ENCODE data around the gene STARD5.

The STARD5 gene

DNA sequence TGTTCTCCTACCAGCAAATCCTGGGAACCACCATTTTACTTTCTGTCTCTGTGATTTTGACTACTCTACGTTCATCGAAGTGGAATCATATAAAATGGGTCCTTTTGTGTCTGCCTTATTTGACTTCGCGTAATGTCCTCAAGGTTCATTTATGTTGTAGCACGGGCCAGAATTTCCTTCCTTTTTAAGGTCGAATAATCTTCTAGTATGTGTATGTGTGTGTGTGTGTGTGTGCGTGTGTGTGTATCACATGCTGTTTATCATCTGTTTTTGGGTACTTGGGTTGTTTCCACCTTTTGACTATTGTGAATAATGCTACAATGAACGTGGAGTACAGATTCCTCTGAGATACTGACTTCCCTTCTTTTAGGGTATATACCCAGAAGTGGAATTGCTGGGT is 35.3 kb downstream of the STARD5 start:
- DNase-seq = no peak

GRCh38 chr15:81288040-81288439 is 35.9 kb downstream of the STARD5 start:
- no peak for DNase-seq

DNA sequence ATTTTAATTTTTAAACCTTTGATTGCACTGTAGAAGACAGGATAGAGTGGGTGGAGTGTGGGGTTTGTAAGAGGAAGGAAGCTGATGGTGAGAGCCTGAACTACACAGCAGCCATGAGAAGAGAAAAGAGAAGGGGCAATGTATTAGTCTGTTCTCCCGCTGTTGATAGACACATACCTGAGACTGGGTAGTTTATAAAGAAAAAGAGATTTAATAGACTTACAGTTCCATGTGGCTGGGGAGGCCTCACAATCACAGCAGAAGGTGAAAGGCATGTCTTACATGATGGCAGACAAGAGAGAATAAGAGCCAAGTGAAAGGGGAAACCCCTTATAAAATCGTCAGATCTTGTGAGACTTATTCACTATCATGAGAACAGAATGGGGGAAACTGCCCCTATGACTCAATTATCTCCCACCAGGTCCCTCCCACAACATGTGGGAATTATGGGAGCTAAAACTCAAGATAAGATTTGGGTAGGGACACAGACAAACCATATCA is 37.3 kb downstream of the STARD5 start:
- DNase-seq = no peak

GRCh38 chr15:81285461-81285860 is 38.5 kb downstream of the STARD5 start:
- DNase-seq = no peak

DNA sequence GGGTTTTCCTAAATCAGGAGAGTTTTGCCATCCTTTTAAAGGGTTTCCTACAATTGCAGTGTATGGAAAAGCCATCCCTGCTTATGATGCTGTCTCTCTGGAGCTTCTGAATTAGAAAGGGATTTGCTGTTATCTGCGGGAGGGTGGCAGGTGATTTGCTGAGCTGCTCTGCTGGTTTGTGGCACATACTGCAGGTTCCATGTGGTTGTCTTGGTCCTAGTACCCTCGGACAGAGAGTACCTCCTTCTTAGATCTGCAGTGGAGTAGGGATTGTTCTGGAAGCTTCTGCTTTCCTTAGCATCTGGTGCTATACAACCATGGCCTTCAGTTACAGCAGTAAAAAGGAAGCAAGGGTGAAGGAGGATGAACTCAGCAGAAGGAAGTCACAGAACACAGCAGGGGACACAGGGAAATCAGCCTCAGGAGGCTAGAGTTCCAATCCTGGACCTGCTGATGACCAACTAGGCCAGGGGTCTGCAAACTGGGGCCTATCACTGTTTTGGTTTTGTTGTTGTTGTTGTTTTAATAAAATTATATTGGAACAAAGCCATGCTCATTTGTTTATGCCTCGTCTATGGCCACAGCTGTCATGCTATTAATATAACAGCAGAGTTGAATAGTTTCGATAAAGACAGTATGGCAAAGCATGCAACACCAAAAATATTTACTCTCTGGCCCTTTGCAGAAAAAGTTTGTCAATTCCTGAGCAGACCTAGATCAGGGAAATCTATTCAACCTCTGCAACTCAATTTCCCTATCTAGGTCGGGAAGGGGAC is 39.5 kb downstream of the STARD5 start:
- no peak for DNase-seq

DNA sequence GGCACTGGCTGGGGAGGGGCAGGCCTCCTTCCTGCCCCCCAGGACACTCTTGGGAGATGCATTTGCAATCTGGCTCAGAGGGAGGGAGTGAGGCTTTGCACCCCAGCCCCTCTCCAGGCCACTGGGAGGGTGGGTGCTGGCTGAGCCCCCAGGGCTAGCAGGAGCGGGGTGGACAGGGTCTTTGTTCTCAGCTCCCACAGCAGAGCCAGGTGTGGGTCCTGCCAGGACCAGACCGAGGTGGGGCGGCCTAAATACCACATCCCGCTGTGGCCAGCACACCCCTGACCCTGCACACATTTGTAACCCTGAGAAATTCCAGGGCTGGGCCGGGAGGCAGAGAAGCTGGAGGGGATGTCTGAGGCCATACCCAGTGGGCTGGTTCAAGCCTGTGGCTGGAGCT is 41.0 kb downstream of the STARD5 start:
- DNase-seq = no peak

GRCh38 chr15:81282606-81282895 is 41.4 kb downstream of the STARD5 start:
- DNase-seq = no peak

GRCh38 chr15:81281766-81282605 is 42.0 kb downstream of the STARD5 start:
- no peak for DNase-seq

DNA sequence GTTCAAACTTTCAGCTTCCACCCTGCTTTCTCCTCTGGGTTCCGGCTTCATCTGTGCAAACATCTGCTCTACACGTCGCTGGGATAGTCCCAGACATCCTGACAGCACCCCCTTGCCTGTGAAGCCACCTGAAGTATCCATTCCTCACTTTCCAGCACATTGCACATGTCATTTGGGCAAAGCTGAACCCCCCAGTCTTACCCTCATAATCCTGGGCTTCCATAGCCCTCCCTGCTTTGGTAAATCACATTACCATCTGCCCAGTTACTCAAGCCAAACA is 42.5 kb downstream of the STARD5 start:
- no peak for DNase-seq

GRCh38 chr15:81280696-81281455 is 43.1 kb downstream of the STARD5 start:
- no peak for DNase-seq

DNA sequence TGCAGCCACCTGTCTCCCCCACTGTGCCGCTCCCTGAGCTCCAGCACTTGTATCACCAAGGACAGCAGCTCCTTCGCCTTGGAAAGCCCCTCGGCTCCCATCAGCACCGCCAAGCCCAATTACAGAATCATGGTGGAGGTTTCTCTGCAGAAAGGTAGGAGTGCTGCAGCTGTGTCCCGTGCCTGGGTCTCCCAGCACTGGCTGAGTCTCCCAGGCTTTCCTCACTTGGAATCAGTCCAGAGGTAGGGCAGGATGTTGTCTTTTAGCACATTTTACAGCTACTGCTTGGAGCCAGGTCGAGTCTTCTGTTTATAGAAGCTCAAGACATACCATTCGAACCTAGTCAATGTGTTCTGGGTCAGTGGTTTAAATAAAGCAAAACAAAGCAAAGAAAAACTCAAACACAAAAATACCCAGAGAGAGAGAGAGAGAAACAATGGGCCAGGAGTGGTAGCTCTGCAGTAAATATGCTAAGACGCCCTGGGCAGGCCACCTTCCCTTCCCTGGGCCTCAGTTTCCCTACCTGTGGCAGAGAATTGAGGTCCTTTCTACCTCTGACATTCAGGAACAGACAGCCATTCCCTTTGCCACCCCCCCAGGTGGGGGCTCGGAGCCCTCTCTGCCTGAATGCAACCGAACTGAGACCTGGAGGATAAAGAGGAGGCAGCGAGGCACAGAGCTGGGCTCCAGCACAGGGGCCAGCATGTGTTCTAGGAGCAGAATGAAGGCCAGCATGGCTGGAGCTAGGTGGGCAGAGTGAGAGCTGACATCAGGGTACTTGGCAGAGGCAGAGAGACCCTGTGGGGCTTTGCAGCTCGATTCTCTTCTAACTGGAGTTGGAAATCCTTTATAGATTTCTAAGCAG is 44.1 kb downstream of the STARD5 start:
- DNase-seq = no peak

GRCh38 chr15:81278306-81279029 is 45.5 kb downstream of the STARD5 start:
- no peak for DNase-seq

DNA sequence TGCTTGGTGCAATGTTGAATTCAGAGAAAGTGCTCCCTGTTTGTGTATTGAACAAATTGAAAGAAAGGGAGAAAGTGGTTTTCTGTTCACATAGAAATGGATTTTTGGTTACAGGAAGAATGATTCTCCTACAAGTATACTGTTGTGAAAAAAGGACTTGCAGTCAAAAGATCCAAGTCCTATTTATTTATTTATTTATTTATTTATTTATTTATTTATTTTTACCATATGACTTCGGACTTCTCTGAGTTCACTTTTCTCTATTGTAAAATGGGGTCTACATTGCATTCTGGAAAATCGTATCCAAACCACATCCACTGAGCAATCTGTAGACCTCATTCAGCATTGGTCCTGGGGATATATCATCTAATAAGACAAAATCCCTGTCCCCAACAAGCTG is 46.1 kb downstream of the STARD5 start:
- DNase-seq = no peak

DNA sequence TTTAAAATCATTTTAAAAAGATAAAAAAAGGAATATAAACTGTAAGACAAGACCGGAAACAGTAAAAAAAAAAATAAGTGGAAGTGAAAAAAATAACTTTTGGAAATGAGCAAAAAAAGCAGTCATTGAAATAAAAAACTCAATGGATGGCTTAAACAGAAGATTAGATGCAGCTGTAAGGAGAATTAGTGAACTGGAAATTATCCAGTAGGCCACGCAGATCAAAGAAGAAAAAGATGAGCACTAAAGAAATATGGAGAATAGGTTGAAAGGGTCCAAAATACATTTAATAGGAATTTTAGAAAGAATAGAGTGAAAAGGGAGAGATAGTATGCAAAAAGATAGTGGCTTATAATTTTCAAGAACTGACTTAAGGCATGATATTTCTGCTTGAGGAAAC is 47.0 kb downstream of the STARD5 start:
- no peak for DNase-seq

GRCh38 chr15:81275711-81276392 is 48.1 kb downstream of the STARD5 start:
- DNase-seq = no peak

- DNase-seq = no peak
These were observed 48.8 kb downstream of the STARD5 start for GRCh38 chr15:81274931-81275707.

GRCh38 chr15:81274255-81274654 is 49.7 kb downstream of the STARD5 start:
- no peak for DNase-seq

GRCh38 chr15:81273855-81274254 is 50.1 kb downstream of the STARD5 start:
- DNase-seq = no peak

DNA sequence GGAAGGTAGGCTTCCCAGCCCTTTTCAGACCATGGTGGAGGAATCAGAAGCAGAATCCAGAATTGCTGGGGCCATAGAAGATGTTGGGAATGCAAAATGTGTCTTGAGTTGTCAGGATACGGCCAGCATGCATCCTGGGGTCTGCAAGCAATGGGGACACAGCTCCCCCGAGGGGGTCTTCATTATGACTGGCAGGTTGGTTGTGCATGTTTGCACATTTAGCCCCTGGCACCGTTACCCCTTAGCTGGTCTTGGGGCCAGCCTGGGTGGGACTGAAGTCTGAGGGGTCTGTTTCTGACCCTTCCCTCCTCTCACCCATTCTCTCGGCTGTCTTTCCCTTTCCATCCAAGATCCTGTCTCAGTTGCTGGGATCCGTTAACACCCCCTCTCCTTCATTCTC is 50.7 kb downstream of the STARD5 start:
- no peak for DNase-seq

- no peak for DNase-seq
These were observed 51.9 kb downstream of the STARD5 start for GRCh38 chr15:81271761-81272644.
